GM20431 (cell line): ENCODE measurements around the gene DPH3.

Experiments
- in situ Hi-C: fragments of 300-500 bp; cut with MseI, MboI; formaldehyde crosslinking; loops from one replicate; pipeline ENCODE4 v1.15.0; 2020; ENCODE audit warnings: low sequenced_read_pairs; ENCODE audit not compliant: unreplicated experiment

The DPH3 gene

DNA sequence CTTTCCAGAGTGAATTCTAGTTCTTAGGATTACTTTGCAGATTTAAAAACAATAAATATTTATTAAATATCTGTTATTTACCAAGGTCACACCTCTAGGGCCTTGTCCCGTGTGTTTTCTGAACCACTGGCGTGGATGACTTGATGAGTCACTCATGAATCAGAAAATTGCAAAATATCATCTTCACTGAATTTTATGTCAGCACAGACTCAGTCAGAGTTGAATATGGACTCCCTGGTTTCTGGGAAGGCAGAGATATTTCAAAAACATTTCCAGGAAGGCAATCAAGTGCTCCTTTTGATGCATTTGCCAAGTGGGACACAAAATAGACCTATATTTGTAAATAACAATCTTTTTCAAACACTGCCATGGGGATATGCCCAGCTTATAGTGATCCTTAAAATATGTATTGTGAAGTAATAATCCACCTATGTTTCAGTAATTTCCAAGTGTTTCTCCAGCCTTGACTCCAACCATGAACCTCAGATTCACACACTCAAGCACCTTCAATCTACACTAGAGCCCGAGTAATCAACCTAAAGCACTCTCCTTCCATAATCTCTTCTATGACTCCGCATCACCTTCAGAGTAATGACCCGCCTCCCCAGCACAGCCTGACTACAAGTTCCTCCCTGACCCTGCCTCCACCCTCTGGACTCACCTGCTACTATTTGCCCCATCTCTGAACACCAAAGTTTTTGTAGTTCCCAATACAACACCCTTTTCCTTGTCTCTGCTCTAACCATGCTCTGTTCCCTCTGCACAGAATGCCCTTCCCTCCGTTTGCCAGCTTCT is 24.3 kb downstream of the DPH3 start:
- in situ Hi-C loops: loop anchor here (10.0 kb wide), 1 partner anchor 196 kb away; no protein-coding TSS in a partner anchor

- in situ Hi-C loops: loop anchor here (10.0 kb wide), 1 partner anchor 195 kb away; no protein-coding TSS in a partner anchor
Measured at GRCh38 chr3:16239780-16240179, 25.0 kb downstream of the DPH3 start.

GRCh38 chr3:16239086-16239770 is 25.5 kb downstream of the DPH3 start:
- in situ Hi-C loops: no loop called here

DNA sequence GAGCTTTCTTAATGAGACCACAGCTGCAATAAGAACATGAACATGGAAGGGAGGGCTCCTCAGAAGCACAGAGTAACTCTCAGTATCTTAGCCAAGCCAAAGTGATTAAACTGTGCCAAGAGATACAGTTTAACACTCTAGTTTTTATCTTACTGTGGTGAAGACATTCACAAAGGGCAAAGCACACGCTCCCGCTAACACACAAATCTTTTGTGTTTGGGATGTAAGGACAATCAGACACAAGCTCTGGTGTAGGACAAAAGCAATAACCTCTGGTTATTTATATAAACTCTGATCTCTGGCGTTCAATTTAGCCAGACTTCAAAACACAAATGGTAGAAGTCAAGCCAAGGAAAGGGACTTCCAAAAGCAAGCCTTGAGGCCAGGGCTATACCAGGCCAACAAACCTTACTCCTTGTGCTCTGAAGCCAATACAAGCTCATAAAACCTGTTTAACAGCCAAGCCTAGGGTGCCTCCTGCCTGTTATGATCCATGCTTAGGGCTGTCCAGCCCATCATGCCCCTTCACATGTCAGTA is 27.8 kb downstream of the DPH3 start:
- in situ Hi-C loops: no loop called here

GRCh38 chr3:16236030-16236639 is 28.6 kb downstream of the DPH3 start:
- in situ Hi-C loops: no loop called here

GRCh38 chr3:16234281-16234680 is 30.5 kb downstream of the DPH3 start:
- in situ Hi-C loops: no loop called here

GRCh38 chr3:16233806-16234205 is 30.9 kb downstream of the DPH3 start:
- in situ Hi-C loops: no loop called here

DNA sequence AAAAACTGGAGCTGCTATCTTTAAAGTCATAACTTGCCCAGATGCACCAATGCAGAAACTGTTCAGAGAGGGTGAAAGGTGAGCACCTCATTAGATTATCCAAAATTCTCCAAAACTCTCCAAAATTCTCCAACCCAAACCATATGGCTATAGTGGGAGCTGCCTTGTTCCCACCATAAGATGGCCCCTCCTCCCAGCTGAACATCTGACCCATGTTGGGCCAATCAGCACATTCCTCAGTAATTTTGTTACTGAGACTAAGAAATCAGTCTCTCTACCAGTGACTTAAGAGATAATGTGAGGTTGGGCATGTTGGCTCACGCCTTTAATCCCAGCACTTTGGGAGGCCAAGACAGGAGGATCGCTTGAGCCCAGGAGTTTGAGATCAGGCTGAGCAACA is 32.8 kb downstream of the DPH3 start:
- in situ Hi-C loops: no loop called here

- in situ Hi-C loops: no loop called here
Measured at GRCh38 chr3:16229681-16230080, 35.1 kb downstream of the DPH3 start.

DNA sequence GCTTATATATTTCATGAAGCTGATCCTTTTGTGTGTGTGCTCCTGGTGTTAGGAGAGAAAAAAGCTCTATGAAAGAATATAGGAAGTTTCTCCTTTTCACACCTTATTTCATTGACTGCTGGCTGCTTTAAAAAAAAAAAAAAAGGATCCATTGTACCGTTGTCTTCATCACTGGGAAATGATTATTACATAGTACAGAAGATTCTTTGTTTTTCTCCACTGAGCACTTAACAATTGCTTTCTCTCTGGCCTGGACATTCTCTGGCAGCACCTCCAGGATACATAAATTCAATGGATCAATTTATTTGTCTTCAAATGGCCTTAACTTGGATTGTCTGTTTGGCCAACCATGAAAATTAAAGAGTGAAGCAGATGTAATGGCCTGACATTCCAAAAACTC is 37.2 kb downstream of the DPH3 start:
- in situ Hi-C loops: no loop called here

GRCh38 chr3:16224325-16224724 is 40.4 kb downstream of the DPH3 start:
- in situ Hi-C loops: no loop called here

GRCh38 chr3:16222547-16222946 is 42.2 kb downstream of the DPH3 start:
- in situ Hi-C loops: no loop called here

GRCh38 chr3:16221990-16222389 is 42.8 kb downstream of the DPH3 start:
- in situ Hi-C loops: no loop called here

DNA sequence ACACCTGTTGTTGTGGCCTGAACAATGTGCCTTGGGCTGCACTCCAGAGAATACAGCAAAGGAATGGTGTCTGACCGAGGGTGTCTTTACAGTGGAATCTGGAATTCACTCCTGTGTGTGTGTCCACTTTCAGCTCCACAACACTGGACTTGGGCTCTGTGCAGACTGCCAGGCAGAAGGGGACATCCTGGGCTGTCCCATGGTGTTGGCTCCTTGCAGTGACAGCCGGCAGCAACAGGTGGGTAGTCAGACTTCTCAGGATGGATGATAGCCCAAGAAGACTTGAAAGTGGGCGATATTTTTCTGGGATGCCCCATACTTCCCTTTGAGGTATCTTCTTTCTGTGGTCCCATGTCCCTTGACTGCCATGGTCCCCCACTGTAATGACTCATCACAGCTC is 45.0 kb downstream of the DPH3 start:
- in situ Hi-C loops: no loop called here

DNA sequence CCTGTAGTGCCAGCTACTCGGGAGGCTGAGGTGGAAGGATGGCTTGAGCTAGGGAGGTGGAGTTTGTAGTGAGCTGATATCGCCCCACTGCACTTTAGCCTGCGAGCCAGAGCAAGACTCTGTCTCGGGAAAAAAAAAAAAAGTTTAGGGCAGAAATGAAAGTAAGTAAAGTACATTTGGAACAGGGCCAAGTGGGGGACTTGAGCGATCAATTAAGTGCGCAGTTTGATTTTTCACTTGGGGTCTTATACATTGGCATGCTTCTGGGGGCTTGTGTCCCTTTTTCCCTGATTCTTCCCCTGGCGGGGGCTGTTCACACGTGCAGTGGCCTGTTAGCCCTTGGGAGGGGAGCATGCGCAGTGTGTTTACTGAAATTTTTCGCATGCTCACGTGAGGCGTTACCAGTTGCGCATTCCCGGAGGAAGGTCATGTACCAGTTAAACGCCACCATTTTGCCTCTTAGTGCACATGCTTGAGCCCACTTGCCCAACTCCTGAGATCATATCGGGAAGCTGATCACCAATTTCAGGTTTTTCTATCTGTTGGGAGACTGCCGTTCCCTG is 48.3 kb downstream of the DPH3 start:
- in situ Hi-C loops: no loop called here

DNA sequence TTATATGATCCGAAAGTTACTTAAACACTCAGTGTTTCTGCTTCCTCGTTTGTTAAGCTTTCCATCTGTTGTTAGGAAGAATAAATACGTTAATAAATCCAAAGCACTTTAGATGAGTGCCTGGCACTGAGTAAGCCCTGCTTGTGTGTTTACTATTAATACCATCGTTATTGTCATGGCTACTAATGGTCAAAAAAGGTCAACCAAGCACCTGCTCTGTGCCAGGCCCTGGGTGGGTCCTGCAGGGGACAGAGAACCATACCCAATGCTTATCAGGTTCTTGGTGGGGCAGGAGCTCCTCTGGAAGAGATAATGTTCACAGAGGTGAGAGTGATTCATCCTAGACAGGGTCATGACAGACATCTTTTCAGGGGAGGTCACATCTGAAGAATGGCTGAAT is 50.4 kb downstream of the DPH3 start:
- in situ Hi-C loops: no loop called here

DNA sequence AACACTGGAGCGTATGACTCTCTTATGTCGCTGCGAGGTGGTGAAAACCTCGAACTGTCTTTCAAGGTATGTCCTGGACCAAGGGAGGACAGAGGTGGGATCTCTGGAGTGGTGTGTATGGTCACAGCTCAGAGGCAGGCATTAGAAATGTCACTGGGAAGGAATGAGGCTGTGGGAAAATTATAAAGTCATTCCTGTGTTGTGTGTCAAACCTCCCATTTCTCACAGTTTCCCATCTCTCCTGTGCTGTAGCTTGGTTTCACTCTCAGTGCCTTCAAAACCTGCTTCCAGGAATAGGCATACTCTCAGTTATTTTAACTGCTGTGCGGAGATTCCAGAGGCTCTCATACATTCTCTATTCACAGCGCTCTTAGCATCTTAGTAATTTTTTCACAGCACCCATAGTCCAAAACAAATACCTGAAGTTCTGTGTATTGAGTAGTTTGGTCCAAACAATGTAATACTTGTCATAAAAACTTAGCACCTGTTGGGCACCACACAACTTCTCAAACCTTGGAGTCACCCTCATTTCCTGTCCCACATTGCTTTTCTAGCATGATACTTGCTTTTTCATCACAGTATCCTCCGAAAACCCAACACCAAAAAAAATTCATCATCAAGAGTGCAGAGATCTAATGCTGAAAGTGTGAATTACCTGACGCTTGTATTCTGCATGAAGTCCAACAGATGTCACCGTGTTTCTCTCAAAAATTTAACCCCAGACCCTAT is 53.4 kb downstream of the DPH3 start:
- in situ Hi-C loops: no loop called here
